NCI-H446 (cell line): ENCODE results near the gene RTN4R.
"Not testable (repeated sequence)": the region's sequence is repeated elsewhere in the genome, so short reads cannot be mapped to it uniquely, and the experiment has no call there.

ENCODE experiments used
- DNase-seq, 2 experiments: peaks; one replicate each; lab custom pipeline; 2025; lab: John Stamatoyannopoulos, UW

The RTN4R gene

DNA sequence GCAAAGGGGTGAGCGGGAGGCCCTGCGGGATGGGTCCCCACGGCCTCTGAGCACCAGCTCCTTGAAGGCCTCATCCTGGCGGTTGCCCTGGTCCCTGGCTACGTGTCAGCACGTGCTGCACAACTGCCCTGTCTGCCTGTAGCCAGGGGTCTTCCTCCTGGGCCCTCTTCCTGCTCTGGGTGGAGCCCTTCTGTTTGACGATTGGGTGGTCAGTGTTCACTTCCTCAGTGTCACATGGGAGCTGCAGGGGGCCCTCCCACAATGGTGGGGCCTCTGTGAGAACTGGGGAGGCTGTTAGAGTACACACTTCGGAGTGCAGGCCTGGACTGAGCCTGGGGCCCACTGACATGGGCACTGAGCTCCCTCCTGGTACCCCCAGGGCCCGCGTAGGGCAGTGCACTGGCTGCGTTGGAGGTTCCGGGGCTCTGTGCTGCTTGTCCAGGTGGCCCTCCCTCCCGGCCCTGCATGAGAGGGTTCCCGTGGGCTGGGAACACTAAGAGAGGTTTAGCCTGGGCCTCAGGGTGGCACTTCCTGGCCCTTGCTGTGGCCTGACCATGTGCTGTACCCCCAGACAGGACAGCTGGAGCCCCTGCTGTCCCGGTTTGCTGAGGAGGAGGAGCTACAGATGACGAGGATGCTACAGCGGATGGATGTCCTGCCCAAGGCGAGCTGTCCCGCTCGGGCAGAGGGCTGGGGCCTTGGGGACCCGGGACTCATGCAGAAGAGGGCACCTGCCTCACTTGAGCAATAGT is 38.0 kb upstream of the RTN4R start:
- no peak for DNase-seq

DNA sequence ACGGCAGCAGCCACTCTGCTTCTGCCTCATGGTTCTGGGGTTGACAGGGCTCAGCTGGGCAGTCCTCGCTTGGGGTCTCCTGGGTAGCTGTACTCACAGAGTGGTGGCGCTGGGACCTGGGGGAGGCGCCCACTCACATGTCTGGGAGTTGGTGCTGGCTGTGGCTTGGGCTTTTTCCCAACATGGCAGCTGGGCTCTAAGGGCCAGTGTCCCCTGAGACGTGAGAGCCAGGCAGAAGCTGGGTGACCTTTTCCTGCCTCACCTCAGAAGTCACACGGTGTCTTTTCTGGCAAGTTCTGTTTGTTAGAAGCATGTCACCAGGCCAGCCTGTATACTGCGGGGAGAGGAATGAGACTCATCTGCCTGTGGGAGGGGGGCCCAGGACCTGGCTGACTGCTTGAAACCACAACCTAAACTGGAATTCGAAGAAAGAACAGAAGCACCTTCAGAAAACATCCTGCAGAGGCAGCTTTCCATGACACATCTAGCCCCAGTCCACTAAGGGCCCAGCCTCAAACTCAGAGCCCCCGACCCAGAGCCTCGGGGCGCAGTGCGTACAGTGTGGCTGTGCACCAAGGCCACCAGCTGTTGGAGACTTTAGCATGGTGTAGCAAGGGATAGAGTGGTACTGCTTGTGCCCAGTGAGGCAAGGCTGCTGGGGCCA is 37.2 kb upstream of the RTN4R start:
- DNase-seq: not testable (repeated sequence)

DNA sequence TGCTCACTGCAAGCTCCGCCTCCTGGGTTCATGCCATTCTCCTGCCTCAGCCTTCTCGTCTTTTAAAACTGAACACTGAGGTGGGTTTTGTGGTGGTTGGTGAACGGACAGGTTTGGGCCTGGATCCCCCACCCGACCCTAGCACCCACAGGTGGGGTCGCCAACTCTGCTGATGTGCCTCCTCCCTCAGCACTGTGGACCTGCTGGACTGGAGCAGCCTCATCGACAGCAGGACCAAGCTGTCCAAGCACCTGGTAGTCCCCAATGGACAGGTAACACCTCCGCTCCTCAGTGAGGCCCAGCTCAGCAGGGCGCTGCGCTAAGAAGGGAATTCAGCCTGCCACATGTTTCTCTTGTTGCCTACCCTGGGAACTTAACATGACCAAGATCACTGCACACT is 36.5 kb upstream of the RTN4R start:
- no peak for DNase-seq

DNA sequence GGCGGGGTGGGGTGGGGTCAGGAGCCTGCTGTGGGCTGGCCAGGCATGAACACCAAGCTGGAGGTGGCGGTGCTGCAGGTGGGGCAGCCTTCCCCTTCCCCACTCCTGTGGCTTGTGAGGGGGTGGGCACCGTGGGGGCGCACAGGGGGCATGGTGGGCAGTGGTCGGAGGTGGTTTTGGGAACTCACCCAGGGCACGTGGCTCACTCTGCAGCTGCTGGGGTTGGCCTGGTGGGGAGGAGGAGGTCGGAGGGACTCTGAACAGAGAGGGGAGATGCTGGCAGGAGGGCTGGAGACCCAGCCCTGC is 35.1 kb upstream of the RTN4R start:
- DNase-seq: not testable (repeated sequence)

DNA sequence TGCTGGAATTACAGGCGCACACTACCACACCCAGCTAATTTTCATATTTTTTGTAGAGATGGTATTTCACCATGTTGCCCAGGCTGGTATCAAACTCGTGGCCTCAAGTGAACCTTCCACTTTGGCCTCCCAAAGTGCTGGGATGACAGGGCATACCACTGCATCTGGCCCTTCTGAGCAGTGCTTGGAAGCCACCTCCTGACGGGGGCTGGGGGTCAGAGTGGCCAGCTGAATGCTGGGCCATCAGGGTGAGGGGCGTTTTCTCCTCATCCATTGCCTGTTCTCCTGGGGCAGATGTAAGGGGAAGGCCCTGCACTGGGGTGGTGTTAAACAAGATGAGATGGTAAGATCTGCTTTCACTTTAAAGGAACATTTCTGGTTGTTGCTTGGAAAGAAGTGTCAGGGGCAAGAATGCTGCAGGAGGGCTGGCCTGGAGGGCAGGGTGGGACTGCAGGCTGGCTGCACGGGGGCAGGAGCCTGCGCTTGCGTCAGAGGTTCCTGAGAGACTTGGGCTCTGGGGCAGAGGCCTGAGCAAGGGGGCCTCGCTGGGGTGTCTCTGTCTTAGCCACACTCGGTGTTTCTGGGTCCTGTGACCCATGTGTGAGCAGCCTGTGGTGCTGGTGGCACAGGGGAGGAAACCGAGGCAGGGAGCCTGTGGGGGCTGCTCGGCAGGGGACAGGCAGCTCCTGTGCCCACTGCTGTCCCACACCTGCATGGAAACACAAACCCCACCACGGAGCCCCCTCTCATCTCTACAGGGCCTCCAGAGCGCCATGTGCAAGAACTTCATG is 34.5 kb upstream of the RTN4R start:
- DNase-seq: no peak

DNA sequence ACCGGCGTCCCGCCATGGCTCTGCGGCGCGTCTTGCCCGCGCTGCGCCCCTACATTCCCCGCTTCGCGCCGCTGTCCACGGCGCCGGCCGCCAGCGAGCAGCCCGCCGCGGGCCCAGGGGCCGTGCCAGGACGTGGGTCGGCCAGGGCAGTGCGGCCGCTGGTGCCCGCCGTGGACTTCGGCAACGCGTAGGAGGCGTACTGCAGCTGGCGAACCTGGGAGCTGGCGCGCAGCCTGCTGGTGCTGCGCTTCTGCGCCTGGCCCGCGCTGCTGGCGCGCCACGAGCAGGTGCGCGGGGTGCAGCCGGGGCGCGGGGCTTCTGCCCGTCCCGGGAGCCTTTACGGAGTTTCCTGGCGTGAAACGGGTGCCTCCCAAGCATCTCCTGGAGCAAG is 31.6 kb upstream of the RTN4R start:
- no peak for DNase-seq

DNA sequence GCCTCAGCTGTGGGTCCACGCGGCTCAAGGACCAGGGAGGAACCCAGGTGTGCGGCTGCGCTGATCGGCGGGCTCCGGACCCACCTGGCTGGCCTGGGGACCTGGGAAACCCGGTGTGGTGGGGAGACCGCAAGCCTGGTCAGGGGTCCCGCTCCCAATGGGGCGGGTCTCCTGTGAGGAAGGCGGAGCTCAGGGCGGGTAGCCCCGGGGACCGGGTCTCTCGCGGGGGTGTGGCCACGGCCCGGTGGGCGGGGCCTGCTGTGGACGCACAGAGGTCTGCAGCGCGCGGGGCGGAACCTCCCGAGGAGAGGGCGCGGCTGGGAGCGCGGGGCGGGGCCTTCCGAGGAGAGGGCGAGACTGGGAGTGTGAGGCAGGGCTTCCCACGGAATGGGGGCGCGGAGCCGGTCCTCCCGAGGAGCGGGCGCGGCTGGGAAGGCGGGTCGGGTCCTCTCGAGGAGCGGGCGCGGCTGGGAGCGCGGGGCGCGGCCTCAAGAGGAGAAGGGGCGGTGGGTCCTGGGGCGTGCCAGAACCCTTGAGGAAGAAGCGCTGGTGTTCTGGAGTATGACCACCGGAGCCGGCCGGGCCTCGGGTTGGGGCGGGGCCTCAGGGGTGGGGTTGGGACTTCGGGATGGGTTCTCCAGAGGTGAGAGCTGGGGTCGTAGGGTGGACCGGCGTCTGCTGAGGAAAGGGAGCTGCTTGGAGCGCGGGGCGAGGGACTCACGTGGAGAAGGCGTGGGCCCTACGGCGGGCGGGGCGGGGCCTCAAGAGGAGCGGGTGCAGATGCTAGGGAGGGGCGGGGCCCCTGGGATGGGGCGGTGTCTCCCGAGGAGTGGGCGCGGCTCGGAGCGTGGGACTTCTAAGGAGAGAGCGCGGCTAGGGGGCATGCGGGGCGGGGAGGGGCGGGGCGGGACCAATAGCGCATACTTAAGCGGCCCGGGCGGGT is 31.0 kb upstream of the RTN4R start:
- DNase-seq: peak; percentile 77 to 92

DNA sequence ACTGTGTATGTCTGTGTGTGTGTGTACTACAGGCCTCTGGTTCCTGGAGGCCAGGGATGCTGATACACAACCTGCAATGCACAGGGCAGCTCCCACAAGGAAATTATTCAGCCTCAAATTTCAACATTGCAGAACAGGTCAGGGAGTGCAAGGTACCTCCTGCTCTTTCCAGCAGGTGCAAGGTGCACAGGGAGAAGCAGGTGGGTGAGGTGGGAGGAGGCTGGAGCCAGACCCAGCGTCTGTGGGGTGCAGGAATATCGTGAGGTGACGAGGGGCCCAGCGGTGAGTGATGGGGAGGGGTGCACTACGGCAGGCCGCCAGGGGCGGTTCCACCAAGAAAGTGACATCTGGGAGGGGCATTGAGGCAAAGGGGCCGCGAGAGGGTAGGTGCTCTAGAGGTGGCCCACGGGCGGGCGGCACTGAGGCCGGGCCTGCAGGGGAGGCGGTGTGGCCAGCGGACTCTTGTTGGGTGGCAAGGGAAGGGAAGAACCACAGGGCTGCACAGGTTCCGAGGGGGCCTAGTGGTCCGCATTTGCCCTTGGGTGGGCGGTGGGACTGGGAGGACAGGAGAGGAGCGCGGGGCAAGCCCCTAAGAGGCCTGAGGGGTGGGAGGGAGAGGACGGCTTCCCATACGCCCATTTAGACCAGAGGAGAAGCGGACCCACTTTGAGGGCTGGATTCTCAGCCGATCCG is 30.1 kb upstream of the RTN4R start:
- no peak for DNase-seq

DNA sequence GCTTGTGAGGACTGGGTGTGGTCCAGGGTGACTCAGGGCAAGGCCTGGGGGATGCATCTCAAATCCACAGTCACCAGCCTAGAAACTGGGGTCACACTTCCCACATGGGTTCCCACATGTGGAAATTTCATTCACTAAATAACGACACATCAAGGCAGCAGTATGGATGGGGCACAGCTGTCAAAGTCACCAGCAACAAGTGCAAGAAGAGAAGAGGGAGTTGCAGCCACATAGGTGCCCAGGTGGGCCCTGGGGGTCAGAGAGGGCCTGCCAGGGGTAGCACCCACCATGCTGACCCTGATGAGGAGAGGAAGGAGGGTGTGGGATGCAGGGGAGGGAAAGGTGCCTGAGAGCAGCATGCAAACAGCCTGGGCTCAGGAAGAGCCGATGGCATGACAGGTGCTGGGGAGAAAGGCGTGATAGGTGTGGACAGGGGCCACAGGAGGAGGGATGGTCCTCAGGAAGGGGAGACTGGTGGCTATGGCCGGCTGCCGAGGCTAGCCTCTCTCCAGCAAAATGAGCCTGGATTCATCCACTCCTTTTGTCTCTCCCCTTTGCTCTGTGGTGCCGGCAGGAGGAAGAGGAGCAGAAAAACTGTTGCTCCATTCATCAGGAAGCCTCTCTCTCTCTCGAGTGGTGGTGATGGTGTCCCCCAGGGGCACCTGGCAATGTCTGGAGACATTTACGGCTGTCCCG is 29.4 kb upstream of the RTN4R start:
- no peak for DNase-seq

DNA sequence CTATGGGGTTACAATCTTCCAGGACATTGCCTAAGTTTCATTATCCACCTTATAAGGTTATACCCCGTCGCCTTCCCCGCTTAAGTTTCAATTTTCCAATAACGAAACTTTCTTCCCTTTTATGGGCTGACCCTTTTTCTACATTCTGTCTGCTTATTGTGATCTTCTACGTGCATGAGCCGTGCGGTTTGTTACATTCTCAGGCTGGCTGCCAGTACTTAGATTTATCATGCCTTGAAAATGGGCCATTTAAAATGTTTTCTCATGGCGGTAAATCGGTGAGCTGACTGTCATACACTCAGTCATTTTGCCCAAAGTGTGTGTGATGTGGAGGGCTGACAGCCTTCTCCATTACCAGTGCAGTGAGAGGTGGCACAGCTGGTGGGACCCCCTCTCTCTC is 28.5 kb upstream of the RTN4R start:
- DNase-seq: no peak

DNA sequence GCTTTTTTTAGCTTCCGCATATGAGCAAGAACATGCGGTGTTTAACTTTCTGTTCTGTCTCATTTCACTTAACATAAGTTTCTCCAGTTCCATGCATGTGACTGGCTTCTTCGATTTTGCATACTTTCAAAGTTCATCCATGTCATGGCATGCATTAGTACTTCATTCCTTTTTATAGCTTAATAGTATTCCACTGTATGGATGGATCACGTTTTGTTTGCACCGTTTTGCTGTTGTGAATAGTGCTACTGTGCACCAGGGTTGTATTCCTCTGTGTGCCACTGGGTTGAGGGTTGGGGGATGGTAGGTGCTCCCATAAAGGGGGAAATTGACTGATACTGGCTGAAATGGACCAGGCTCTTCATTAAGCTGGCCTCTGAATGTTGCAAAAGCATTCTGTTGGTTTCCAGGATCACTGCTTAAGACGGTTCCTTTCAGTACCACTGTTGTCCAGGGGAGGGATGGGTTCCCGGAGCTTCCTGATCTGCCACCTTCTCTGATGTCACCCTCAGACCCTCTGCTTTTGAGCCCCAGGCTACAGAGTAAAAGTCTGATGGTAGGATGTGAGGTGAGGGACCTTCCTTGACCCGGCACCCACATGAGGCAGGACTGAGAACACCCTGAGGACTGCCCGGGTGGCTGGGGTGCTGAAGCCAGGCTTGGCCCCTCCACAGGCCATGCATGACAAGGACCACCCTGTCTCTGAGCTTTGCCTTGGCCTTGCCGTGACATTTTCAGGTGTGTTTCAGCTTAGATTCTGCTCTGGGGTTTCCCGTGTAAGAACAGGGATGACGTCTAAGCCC is 27.3 kb upstream of the RTN4R start:
- DNase-seq: no peak

DNA sequence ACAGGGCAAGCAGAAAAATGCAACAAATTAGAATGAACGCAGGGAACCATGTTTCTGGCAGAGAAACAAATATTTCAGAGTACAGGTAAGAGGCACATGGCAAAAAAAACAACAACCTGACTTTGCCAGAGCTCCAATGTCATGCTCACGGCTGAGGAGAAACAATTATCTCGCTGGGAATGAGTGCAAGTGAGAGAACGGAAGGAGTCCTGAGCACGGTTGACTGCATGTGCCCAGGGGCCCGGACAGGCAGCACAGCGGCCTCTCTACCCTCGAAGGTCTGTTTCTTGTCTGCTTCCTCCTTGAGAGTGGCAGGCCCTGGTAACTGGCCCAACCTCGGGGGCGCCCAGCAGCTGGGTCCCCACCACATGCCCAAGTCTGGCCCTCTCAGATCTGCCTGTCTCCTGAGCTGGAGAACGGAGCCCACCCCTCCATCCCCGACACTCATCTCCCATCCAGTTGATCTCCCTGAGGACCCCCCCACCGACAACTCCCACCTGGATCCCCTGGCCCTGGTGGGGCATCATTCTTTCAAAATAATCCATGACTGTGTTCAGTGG is 24.6 kb upstream of the RTN4R start:
- no peak for DNase-seq

DNA sequence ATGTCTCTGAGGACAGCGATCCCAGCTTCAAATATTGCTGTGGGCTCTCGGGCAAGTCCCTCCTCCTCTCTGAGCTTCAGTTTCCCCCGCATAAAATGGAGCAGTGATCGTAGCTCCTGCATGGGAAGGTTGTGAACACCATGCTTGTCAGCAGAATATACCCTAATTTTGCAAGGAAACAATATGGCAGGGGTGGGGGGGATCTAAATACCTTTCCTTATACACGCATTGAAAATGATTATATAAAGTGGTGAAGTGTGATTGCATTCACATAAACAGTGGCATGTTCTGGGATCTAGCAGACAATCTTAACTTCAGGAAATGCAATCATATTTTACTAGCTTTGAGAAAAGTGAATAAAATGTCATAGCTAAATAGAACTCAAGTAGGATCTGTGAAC is 24.0 kb upstream of the RTN4R start:
- no peak for DNase-seq

DNA sequence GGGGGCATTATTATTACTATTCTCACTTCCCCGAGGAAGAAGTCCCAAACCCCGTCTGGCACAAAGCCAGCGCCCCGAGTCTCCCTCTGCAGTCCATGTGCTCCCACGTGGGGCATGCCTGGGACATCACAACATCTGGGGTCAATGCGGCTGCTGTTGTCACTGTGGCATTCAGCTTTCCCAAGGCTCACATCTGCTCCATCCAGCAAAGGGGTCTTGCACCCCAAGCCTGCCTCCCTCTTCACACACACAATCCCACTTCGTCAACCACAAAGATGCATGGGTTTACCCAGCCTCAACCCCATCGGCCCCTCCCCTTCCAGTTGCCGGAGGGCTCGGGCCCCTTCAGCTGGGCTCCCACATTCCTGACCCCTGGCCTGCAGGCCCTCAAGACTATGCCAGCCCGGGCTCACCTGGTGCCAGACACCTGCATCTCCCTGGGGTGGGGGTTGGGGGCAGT is 23.5 kb upstream of the RTN4R start:
- no peak for DNase-seq

DNA sequence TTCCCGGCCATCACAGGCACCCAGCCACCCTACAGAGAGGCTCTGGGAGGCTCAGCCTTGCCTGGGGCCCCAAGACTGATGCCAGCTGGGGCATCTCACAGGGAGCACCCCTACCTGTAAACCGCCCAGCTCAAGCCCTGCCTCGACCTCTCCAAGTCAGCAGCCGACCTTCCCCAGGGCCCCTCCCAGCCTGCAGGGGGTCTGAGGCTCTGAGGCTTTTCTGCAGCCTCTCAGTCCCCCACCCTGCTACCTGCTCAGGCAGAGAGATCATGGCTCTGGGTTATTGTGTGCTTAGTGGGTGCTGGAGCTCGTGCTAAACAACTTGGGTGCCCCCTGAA is 23.1 kb upstream of the RTN4R start:
- no peak for DNase-seq

DNA sequence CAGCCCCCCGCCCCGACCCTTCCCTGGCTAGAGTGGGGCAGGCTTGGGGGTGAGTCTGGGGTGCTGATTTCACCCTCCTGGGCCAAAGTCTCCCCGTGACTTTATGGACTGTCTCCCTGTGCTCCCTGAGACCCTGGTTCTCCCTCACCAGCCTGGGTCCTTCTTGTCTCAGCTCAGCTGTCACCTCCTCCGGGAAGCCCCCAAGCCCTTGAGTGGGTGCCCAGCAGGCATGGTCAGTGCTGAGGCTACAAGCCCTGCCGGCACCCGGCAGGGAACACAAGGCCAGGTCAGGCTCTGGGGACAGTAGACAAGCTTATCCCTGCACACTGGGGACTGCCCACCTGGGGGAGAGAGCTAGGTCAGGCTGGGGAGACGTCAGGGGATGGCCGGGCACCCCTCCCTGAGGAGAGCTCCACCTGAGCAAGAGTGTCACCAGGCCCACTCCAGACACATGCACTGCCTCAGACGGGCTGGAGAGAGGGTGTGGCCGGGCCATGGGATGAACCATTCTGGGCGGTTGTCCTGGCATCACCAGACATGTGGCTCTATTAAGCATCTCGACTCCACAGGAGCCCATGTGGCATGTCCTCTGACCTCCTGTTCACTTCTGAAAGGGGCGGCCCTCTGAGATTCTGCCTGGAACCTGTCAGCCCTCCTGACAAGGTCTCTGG is 22.6 kb upstream of the RTN4R start:
- DNase-seq: no peak

DNA sequence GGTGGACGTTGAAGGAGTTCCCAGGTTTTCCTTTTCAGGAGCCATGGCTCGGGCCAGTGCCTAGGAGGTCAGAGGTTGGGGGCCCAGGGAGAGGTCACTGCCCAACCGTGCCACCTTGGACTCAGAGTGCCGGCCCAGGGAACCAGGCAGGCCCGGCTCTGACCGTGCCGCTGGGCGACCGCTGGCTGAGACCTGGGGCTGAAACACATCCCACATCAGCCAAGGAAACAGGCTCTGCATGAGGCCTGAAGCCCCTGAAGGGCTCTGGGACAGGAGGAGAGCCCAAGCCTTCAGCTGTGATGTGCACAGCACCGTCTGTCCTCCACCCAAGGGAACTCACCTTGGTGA is 21.9 kb upstream of the RTN4R start:
- no peak for DNase-seq

DNA sequence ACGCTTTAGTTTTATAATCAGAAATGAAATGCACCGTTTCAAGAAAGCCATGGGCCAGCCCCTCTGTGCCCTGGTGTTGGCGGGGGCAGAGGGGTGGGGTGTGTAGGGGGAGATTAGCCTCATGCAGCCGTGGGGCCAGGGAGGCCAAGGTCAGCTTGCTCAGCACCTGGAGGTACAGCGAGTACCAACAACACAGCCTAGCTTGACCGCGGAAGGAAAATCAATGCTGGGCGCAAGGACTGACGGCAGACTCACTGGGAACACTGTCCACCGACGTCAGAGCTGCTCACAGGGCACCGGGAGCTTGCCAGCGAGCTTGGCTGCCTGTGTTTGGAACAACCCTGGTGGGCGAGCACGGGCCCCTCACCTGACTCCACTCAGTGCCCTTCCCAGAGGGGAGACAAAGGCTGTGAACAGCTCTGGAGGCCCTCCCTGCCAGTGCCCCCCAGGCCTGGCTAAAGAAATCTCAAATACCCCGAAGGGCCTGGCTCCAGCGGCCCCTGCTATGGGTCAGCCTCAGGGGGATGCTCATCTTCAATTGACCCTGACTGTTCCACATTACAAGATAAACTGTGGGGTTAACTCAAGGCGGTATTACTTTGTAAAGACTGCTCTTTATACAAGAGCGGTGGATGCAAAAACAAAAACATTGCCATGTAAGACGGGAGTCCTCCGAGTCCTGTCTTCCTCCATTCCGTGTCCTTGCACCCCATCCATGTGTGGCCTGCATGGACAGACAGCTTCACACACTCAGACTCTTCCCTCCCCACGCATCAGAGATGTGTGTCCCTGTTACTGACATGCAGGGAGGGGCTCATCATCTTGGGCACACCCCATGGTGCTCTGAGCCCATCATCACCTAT is 21.3 kb upstream of the RTN4R start:
- not testable (repeated sequence) for DNase-seq
